Superior temporal gyrus (tissue), 1 donor: ENCODE data around the gene GSX2.
"Not testable (repeated sequence)": the region's sequence is repeated elsewhere in the genome, so short reads cannot be mapped to it uniquely, and the experiment has no call there.

ENCODE experiments used
- DNase-seq: peaks from one replicate; pipeline ENCODE4 v3.0.0-alpha.2; 2016; ENCODE audit errors: extremely low spot score

The GSX2 gene

GRCh38 chr4:54099748-54100574, at the start of gene GSX2:
GSX2 (plus strand) TSS chr4:54100163; CDS start chr4:54100345, 182 bp downstream.
- no peak for DNase-seq

DNA sequence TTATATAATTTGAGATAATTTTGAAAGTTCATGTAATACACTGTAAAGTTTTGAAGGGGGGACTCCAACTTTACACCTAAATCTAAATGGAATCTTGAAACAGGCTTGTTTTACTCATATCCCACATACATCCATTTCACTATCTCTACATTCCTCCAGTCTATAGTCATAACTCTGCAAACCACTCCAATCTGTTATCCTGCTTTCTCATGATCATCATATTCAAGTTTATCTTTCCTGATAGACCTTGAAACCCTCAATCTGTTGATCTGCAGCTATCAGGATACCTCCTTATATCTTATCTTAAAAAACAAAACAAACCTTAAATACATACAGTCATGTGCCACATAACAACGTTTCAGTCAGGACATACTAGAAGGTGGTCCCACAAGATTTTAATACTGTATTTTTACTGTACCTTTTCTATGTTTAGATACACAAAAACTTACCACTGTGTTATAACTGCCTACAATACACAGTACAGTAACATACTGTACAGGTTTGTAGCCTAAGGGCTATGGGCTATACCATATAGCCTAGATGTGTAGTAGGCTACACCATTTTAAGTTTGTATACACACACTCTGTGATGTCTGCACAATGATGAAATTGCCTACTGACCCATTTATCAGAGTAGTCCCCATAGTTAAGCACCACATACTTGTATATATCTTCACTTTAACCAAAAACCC, 49.6 kb upstream of the GSX2 start:
- no peak for DNase-seq

- not testable (repeated sequence) for DNase-seq
Observed at GRCh38 chr4:54053322-54053721, 46.6 kb upstream of the GSX2 start.

DNA sequence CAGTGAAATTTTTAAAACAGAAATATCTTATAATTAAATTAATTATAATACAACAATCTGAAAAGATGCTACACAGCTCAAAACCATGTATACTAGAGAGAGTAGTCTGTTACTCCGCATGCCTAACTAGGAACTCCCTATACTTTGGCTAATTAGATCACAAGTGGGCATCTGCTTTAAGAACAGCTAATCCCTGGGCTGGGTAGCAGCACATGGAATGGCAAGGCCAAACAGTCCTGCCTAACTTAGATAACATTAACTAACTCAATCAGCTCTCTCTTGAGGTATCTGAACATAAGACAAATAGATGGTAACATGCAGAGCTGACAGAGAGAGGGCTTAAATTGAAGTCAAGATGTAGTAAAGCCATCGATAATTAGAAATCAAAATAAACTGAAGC, 45.5 kb upstream of the GSX2 start:
- no peak for DNase-seq

GRCh38 chr4:54055494-54055893, 44.5 kb upstream of the GSX2 start:
- DNase-seq: no peak

DNA sequence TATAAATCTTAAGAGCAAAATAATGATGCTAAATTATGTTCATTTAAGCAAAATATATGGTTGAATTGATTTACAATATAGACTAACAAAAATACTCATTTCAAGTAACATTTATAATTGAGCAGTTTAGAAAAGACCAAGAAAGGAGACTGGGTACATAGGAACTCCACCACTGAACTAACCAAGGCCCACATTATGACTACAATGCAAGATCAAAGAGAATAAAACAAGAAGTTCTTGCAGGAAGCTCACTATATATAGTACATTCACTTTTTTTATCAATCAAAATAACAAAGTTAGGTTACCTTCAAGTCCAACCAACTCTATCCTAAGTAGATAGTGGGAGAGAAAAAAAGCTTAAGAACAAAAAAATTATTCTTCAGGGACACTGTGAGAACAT, 43.6 kb upstream of the GSX2 start:
- DNase-seq: no peak

GRCh38 chr4:54058171-54058570, 41.8 kb upstream of the GSX2 start:
- DNase-seq: no peak

DNA sequence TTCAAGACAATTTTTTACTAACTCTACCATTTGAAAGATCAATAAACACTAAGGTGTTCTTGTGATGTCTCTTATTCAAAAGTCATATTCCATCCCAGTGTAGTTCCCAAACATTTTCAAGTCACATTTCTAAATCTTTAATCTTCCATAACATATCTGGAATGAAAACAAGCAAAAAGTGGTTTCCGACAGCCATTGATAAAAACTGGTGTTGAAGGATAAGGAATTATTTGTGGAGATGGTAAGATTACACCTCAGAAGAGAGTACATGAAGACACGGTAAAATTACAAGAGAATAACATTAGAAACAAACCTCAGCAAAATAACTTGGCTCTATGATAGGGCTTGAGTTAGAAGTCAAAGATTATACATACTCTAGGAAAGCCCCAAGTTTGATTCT, 39.8 kb upstream of the GSX2 start:
- DNase-seq: no peak

GRCh38 chr4:54061067-54061466, 38.9 kb upstream of the GSX2 start:
- DNase-seq: no peak

DNA sequence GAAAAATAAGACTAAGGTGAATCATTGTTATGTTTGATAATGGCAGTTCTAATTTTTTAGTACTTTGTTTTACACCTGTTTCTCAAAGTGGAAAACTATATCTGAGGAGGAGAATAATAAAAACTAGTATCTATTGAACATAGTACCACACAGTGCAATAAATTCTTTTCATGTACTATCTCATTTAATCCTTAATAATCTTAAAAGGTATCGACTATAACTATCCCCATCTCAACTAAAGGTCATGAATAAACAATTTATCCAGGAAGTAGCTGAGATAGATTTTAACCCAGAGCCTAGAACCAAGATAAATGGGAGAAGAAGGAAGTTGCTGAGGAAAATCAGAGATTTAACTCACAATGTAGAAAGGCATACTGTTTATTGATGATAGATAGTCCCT, 38.1 kb upstream of the GSX2 start:
- DNase-seq: no peak

DNA sequence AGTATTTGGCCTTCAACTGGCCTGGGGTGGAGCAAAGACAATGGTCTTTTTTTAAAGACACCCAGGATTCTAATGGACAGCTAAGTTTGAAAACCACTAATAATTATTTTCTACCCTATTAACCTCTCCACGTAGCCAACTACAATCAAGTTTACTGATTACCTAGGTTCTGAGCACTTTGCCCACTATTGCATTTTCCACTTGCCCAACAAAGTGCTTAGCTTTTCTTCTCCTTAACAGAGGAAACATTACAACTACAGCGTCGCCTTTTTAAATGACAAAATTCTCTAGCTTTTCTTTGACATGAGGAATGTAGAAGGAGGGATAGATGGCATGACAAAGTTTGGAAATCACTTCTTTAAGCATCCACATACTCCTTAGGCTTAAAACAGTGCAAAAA, 37.6 kb upstream of the GSX2 start:
- DNase-seq: no peak

DNA sequence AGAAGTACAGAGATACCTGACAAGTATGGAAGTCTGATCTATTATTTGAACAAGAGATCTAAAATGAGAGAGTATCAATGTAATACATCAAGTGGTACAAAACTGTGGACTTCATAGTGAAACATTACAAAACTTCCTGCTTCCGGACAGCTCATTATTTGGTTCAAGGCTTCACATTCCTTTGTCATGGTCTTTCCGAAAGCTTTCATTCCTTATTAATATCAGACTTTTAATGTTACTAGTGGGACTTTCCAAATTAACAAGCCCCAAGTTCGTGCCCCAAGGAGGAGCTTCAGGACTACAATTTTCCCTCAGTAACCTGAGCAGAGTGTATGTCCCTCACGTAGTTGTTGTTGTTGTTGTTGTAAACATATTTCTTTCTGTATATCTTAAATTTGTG, 36.7 kb upstream of the GSX2 start:
- DNase-seq: no peak

- DNase-seq: no peak
Observed at GRCh38 chr4:54063737-54064316, 36.1 kb upstream of the GSX2 start.

- DNase-seq: peak; percentile 85
Observed at GRCh38 chr4:54064317-54065111, 35.4 kb upstream of the GSX2 start, which contains the start of gene CHIC2. CHIC2 (minus strand) TSS chr4:54064605; CDS start chr4:54064300, 305 bp downstream.

DNA sequence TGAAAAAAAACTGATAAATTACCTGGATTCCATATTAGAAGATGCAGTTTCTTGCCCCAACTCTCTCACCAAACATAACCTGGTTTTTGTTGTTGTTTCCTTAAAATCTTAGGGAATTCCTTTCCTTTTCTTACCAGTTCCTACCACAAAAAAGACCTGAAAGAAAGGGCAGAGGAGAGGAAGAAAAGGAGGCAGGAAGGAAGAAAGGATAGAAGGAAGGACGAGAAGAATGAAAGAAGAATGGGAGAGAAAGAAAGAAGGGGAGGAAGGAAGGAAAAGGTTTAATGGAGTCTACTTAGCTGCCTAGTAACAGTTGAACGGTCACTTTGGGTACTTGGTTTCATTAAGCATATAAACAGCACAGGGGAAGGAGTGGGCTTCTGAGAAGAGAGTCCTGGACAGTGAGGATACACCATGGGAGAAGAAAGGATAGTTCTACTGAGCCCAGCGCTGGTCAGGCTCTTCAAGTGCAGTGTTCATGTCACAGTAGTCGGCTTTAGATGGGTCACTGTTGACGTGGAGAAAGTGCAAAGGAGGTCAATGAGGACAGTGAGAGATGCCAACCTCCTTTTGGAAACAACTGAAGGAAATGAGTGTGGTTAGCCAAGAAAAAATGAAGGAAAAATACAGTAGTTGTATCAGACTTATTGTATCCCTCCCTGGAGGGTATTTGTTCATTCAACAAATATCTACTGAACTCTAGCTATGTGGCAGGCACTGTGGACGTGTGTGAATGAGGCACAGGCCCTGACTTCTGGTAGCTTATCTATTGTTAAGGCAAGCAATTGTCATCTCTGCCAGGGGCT, 34.5 kb upstream of the GSX2 start:
- DNase-seq: peak; percentile 8

- DNase-seq: no peak
Observed at GRCh38 chr4:54066088-54066415, 33.9 kb upstream of the GSX2 start.

GRCh38 chr4:54066718-54067129, 33.2 kb upstream of the GSX2 start:
- peak; percentile 16 for DNase-seq

GRCh38 chr4:54067166-54067565, 32.8 kb upstream of the GSX2 start:
- no peak for DNase-seq

DNA sequence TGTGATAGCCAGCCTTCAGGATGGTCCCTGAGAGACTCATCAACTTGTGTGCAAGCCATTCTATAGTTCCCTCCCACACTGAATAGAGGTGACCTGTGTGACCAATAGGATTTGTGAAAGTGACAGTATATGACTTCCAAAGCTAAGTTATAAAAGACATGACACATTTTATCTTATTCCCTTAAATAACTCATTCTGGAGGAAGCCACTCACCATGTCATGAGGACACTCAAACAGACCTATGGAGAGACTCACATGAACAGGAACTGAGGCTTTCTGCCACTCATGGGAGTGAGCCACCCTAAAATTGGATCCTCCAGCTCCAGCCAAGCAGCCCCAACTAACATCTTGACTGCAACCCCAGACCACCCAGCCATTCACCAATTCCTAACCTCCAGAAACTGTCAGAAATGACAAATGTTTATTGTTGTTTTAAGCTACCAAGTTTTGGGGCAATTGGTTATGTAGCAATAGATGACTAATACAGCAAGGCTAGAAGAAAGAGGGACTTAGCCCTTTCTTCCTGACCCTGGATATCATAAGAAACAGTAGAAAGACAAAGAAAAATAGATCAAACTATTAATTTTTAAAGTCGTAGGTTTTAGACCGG, 26.6 kb upstream of the GSX2 start:
- DNase-seq: no peak

DNA sequence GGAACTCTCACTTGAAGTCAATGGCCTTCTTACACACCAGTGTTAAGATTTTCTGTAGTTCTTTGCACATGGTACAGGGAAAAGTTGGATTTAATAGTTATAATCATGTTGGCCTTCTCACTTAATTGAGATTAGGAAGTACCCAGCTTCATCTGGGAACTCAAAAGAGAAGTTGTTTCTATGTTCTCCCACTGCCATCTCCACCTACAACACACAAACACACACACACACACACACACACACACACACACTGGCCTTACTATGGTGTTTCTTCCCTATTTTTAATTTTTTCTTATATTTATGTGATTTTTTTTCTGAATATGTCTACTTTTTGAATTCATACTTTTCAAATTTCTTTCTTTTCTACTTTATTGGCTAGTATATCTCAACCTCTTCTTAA, 25.6 kb upstream of the GSX2 start:
- DNase-seq: no peak

- no peak for DNase-seq
Observed at GRCh38 chr4:54076673-54077072, 23.3 kb upstream of the GSX2 start.
